GM13977 (cell line): ENCODE results near the gene SLC6A6.

ENCODE experiments used
- DNase-seq: peaks from one replicate; pipeline ENCODE4 v3.0.0; 2012; ENCODE audit warnings: low spot score
- CTCF ChIP-seq: IDR thresholded peaks from 2 replicates; pipeline ENCODE4 v1.5.1; 2012; ENCODE audit warnings: mild to moderate bottlenecking, control low read depth; ENCODE audit not compliant: insufficient read depth; ENCODE audit errors: extremely low read depth, missing control alignments
- in situ Hi-C: fragments of 300-500 bp; cut with MboI; formaldehyde crosslinking; loops from one replicate; pipeline ENCODE4 v1.12.0; 2022; ENCODE audit warnings: low sequenced_read_pairs, low pct_unique_long_range_greater_than_20kb, mixed read lengths, inconsistent platforms; ENCODE audit not compliant: unreplicated experiment

SLC6A6 gene

GRCh38 chr3:14441920-14442300 is 39.5 kb downstream of the SLC6A6 start:
- in situ Hi-C loops: no loop called here
- no peak for DNase-seq
- TF ChIP-seq CTCF: no peak

DNA sequence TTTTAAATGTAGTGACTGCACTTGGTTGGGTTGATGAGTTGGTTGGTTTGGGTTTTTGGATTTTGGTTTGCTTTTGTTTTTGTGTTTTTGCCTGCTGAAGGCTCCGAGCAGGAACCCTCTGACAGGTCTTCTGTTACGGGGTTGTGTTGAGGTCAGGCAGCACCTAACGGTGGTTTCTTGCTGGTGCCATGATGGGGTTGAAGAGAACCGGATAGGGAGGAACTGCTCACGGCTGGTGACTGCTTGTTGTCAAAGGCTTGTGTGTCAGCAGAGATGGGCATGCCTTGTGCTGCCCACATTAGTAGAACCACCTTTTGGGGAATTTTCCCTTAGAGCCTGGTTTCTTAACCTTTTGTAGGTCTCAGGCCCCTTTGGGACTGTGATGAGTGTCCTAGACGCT is 42.0 kb downstream of the SLC6A6 start:
- no peak for DNase-seq
- in situ Hi-C loops: no loop called here
- no peak for TF ChIP-seq CTCF

DNA sequence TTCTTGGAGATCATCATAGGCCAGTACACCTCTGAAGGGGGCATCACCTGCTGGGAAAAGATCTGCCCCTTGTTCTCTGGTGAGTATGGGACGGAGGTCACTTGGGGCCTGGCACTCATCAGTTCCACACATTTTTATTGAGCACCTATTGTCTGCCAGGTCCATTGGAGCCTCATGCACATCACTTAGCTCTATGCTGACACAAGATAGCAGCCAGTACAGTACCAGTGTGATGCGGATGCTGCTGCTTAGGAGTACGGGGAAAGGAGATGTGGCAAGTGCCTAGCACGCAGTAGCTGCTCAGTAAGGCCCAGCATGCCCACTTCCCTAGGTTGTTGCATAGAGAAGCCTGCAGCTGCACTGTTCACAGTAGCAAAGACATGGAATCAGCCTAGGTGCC is 43.4 kb downstream of the SLC6A6 start:
- no peak for TF ChIP-seq CTCF
- DNase-seq: no peak
- in situ Hi-C loops: no loop called here

- in situ Hi-C loops: no loop called here
- TF ChIP-seq CTCF: no peak
- DNase-seq: no peak
Observed at GRCh38 chr3:14446988-14447570, 44.7 kb downstream of the SLC6A6 start.

- in situ Hi-C loops: no loop called here
- DNase-seq: no peak
- TF ChIP-seq CTCF: no peak
Observed at GRCh38 chr3:14448063-14448462, 45.7 kb downstream of the SLC6A6 start.

DNA sequence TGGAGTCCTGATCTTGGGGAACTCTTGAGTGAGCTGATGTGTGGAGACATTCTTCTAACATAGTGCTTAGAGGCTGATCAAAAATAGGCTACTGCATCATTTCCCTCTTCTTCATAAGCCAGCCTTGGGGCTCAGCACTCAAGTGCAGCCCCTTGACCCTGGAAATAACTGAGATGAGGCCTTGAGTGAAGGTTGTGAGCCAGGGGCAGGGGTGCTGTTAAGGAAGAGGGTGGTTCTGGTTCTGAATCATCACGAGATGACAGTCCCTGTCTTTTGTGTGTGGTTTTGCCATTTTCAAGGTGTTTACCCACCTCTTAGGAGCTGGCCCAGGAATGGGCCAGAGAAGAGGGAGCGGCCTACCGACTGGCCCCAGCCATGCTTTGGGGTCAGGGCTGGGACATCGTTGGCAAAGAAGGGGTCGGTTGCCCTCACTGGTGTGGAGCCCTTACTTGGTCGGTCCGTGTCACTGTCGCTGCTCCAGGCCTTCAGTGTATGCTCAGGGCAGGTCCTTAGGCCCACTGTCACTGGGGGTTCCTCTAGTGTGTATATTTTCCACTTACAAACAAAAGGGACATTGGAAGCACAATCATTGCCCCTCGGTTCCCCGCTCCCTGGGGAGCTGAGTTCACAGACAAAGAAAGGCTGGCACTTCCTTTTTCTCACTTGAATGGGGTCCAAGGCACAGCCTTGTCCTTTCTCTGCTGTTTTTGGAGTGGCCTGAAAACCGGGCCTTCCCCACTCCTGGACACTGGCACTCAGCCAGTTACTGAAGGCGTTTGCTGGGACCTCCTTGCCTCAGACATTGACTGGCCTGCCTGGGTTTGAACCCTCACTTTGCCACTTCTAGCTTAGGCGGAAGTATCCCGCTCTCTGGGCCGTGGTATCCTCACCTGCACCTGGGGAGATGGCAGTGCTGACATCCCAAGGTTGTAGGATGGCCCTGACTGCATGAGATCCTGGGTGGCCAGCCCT is 46.6 kb downstream of the SLC6A6 start:
- TF ChIP-seq CTCF: no peak
- no peak for DNase-seq
- in situ Hi-C loops: no loop called here
